WTC11 (cell line): ENCODE measurements around the gene FLCN.

Experiments used
- CTCF ChIP-seq: fragments of 200-600 bp; IDR thresholded peaks from 2 replicates; pipeline ENCODE4 v1.8.0; 2022; ENCODE audit warnings: antibody characterized with exemption
- ELF4 ChIP-seq: sonication (generic); formaldehyde crosslinking; IDR thresholded peaks from 2 replicates; pipeline ENCODE4 v1.8.1; 2022; ENCODE audit warnings: low read depth, mild to moderate bottlenecking, moderate library complexity, missing genetic modification reagents
- IRF2 ChIP-seq: sonication (generic); formaldehyde crosslinking; IDR thresholded peaks from 2 replicates; pipeline ENCODE4 v1.8.0; 2022; ENCODE audit warnings: low read depth, missing genetic modification reagents, borderline replicate concordance
- TEAD4 ChIP-seq: sonication (generic); formaldehyde crosslinking; IDR thresholded peaks from 2 replicates; pipeline ENCODE4 v1.8.0; 2022; ENCODE audit warnings: mild to moderate bottlenecking, missing genetic modification reagents
- ZNF232 ChIP-seq: sonication (generic); formaldehyde crosslinking; IDR thresholded peaks from 2 replicates; pipeline ENCODE4 v1.8.0; 2022; ENCODE audit warnings: mild to moderate bottlenecking, missing genetic modification reagents
- ZNF425 ChIP-seq: fragments of 250-450 bp; sonication (Bioruptor Pico); conservative IDR thresholded peaks from 2 replicates; pipeline ENCODE4 v1.9.0; 2021; ENCODE audit warnings: mild to moderate bottlenecking
- TF ChIP-seq, protein P1 (sequence below): fragments of 250-450 bp; sonication (Bioruptor Pico); IDR thresholded peaks from 2 replicates; pipeline ENCODE4 v1.9.0; 2021; ENCODE audit warnings: mild to moderate bottlenecking
- TF ChIP-seq, protein P2 (sequence below): sonication (generic); formaldehyde crosslinking; IDR thresholded peaks from 2 replicates; pipeline ENCODE4 v1.8.1; 2022; ENCODE audit warnings: mild to moderate bottlenecking, missing genetic modification reagents, moderate library complexity, borderline replicate concordance

DNA sequence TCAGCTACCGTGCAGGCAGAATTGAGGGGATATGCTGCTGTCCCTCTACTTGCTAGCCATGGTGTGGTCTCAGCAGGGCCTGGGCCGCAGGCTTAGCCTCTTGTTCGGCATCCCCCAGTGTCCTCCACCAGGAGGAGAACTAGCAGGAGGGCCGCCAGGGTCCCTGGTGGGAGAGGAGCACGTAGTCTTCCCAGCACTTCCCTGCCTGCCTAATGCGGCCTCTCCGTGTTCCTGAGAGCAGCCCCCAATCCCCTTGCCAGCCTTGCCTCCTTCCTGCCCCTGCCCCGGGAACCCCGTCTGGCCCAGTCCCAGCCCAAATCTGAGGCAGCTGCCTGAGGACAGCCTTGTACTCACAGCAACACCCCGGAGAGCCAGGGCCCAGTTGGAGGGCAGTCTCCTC lies 69.0 kb downstream of the FLCN start:
- TF ChIP-seq TEAD4 (CRISPR knock-in tag), result no peak
- no peak for TF ChIP-seq CTCF
- TF ChIP-seq, protein P1, sequence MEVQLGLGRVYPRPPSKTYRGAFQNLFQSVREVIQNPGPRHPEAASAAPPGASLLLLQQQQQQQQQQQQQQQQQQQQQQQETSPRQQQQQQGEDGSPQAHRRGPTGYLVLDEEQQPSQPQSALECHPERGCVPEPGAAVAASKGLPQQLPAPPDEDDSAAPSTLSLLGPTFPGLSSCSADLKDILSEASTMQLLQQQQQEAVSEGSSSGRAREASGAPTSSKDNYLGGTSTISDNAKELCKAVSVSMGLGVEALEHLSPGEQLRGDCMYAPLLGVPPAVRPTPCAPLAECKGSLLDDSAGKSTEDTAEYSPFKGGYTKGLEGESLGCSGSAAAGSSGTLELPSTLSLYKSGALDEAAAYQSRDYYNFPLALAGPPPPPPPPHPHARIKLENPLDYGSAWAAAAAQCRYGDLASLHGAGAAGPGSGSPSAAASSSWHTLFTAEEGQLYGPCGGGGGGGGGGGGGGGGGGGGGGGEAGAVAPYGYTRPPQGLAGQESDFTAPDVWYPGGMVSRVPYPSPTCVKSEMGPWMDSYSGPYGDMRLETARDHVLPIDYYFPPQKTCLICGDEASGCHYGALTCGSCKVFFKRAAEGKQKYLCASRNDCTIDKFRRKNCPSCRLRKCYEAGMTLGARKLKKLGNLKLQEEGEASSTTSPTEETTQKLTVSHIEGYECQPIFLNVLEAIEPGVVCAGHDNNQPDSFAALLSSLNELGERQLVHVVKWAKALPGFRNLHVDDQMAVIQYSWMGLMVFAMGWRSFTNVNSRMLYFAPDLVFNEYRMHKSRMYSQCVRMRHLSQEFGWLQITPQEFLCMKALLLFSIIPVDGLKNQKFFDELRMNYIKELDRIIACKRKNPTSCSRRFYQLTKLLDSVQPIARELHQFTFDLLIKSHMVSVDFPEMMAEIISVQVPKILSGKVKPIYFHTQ (CRISPR knock-in tag), result no peak
- TF ChIP-seq, protein P2, sequence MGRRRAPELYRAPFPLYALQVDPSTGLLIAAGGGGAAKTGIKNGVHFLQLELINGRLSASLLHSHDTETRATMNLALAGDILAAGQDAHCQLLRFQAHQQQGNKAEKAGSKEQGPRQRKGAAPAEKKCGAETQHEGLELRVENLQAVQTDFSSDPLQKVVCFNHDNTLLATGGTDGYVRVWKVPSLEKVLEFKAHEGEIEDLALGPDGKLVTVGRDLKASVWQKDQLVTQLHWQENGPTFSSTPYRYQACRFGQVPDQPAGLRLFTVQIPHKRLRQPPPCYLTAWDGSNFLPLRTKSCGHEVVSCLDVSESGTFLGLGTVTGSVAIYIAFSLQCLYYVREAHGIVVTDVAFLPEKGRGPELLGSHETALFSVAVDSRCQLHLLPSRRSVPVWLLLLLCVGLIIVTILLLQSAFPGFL (CRISPR knock-in tag), result no peak
- no peak for TF ChIP-seq IRF2 (CRISPR knock-in tag)
- no peak for TF ChIP-seq ZNF425
- TF ChIP-seq ZNF232 (CRISPR knock-in tag), result no peak
- TF ChIP-seq ELF4 (CRISPR knock-in tag), result no peak
